ENCODE measurements around the gene APH1A. TPM values are rescaled to one million over a fixed set of nuclear protein-coding genes. Genes with fewer than 3 reads are reported as not detected.

The APH1A gene
- total RNA-seq, 1 donor: 103 TPM

- no peak for TF ChIP-seq CTCF (IDR thresholded peaks at IDR 0.05; ENCODE audit: insufficient read depth, low read depth, low read length)
- H3K4me3 ChIP-seq (ENCODE audit: low read depth, low read length): peak overlapping the region; percentile 78
- DNase-seq (ENCODE audit: low read depth): no peak
These were observed 635 bp upstream of the APH1A start for GRCh38 chr1:150269451-150269850.

- no peak for TF ChIP-seq CTCF (IDR thresholded peaks at IDR 0.05; ENCODE audit: insufficient read depth, low read depth, low read length)
- H3K4me3 ChIP-seq (ENCODE audit: low read depth, low read length): peak overlapping the region; percentile 78
- peak; percentile 56 for DNase-seq (ENCODE audit: low read depth)
These were observed 494 bp downstream of the APH1A start for GRCh38 chr1:150268340-150268704.

GRCh38 chr1:150267896-150268295 lies 920 bp downstream of the APH1A start:
- no peak for TF ChIP-seq CTCF (IDR thresholded peaks at IDR 0.05; ENCODE audit: insufficient read depth, low read depth, low read length)
- peak overlapping the region; percentile 78 for H3K4me3 ChIP-seq (ENCODE audit: low read depth, low read length)
- peak; percentile 8 for DNase-seq (ENCODE audit: low read depth)

- H3K4me3 ChIP-seq (ENCODE audit: low read depth, low read length): no peak overlapping the region
- no peak for DNase-seq (ENCODE audit: low read depth)
- TF ChIP-seq CTCF (IDR thresholded peaks at IDR 0.05; ENCODE audit: insufficient read depth, low read depth, low read length): no peak
These were observed 5.3 kb downstream of the APH1A start for GRCh38 chr1:150263549-150263948.

- H3K4me3 ChIP-seq (ENCODE audit: low read depth, low read length): no peak overlapping the region
- no peak for DNase-seq (ENCODE audit: low read depth)
- no peak for TF ChIP-seq CTCF (IDR thresholded peaks at IDR 0.05; ENCODE audit: insufficient read depth, low read depth, low read length)
These were observed 6.2 kb downstream of the APH1A start for GRCh38 chr1:150262388-150263320.

GRCh38 chr1:150261367-150261766 lies 7.4 kb downstream of the APH1A start:
- no peak for DNase-seq (ENCODE audit: low read depth)
- TF ChIP-seq CTCF (IDR thresholded peaks at IDR 0.05; ENCODE audit: insufficient read depth, low read depth, low read length): no peak
- H3K4me3 ChIP-seq (ENCODE audit: low read depth, low read length): no peak overlapping the region
